Chondrocyte (in vitro differentiated cells): ENCODE results near the gene NXN. TPM values are rescaled to one million over a fixed set of nuclear protein-coding genes. Genes with fewer than 3 reads are reported as not detected.
"Not testable (repeated sequence)": the region's sequence is repeated elsewhere in the genome, so short reads cannot be mapped to it uniquely, and the experiment has no call there.

Experiments
- DNase-seq: peaks from one replicate; pipeline ENCODE4 v3.0.0; 2021; ENCODE audit warnings: mixed read lengths, low spot score
- H3K27ac Mint-ChIP-seq: one replicate; pipeline ENCODE4 v1.8.0; 2021; ENCODE audit warnings: mild to moderate bottlenecking, moderate library complexity, mixed read lengths; ENCODE audit not compliant: unreplicated experiment
- H3K27me3 Mint-ChIP-seq: 2 replicates; pipeline ENCODE4 v1.8.0; 2021; ENCODE audit warnings: low read depth, mixed read lengths
- H3K36me3 Mint-ChIP-seq: 2 replicates; pipeline ENCODE4 v1.8.0; 2021; ENCODE audit warnings: low read depth, mixed read lengths
- H3K4me1 Mint-ChIP-seq: 2 replicates; pipeline ENCODE4 v1.8.0; 2021; ENCODE audit warnings: low read depth, mild to moderate bottlenecking, mixed read lengths
- H3K4me3 Mint-ChIP-seq: one replicate; pipeline ENCODE4 v1.8.0; 2021; ENCODE audit warnings: mild to moderate bottlenecking, moderate library complexity, mixed read lengths; ENCODE audit not compliant: unreplicated experiment
- H3K9me3 Mint-ChIP-seq: 2 replicates; pipeline ENCODE4 v1.8.0; 2021; ENCODE audit warnings: low read depth, mixed read lengths
- total RNA-seq: library from RNA; stranded (reverse); gene quantifications from 3 replicates; pipeline ENCODE4 v1.2.1, GENCODE V29; 2021
- TF ChIP-seq, protein P1 (sequence below): fragments of 200-600 bp; sonication (generic); IDR thresholded peaks from 2 replicates; pipeline ENCODE4 v1.5.0; 2021; ENCODE audit warnings: antibody characterized with exemption, mild to moderate bottlenecking, moderate library complexity

NXN gene
- total RNA-seq, 1 donor from 2014 or later: 86.4 TPM

DNA sequence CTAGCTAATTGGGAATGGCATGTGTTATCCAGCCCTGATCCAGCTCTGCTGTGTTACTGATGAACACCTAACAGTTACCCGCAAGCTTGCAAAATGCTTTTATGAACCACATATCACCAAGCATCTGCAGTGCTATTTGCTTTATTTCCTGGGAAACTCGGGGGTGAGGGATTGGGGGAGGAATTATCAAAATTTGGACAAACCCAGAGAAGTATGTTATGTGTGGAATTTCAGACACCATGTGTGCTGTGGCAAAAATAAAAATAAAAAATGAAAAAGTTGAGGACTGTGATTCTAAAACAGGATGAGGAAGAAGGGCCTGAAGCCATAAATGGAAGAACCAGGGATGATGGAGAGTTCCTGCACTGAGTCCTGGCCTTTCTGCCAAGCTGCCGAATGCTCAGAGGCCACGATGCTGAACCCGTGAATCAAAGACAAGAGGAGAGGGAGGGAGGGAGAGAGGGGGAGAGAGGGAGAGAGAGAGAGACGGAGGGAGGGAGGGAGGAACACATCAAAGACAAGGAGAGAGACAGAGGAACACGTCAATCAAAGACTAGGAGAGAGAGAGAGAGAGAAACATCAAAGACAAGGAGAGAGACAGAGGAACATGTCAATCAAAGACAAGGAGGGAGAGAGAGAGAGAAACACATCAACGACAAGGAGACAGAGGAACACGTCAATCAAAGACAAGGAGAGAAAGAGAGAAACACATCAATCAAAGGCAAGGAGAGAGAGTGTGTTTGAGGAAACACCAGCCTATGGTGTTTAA is 107.6 kb downstream of the NXN start:
- TF ChIP-seq, protein P1, sequence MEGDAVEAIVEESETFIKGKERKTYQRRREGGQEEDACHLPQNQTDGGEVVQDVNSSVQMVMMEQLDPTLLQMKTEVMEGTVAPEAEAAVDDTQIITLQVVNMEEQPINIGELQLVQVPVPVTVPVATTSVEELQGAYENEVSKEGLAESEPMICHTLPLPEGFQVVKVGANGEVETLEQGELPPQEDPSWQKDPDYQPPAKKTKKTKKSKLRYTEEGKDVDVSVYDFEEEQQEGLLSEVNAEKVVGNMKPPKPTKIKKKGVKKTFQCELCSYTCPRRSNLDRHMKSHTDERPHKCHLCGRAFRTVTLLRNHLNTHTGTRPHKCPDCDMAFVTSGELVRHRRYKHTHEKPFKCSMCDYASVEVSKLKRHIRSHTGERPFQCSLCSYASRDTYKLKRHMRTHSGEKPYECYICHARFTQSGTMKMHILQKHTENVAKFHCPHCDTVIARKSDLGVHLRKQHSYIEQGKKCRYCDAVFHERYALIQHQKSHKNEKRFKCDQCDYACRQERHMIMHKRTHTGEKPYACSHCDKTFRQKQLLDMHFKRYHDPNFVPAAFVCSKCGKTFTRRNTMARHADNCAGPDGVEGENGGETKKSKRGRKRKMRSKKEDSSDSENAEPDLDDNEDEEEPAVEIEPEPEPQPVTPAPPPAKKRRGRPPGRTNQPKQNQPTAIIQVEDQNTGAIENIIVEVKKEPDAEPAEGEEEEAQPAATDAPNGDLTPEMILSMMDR: no peak
- Mint-ChIP-seq H3K36me3 (peaks cover 6% of the 10 kb centered on the region), H3K27ac (peak overlapping the region; percentile 96), H3K9me3 (peaks cover 7% of the 10 kb centered on the region), H3K4me1 (peaks cover 56% of the 10 kb centered on the region), H3K4me3 (peak overlapping the region; percentile 13), H3K27me3 (no peaks in the 10 kb centered on the region)
- no peak for DNase-seq

DNA sequence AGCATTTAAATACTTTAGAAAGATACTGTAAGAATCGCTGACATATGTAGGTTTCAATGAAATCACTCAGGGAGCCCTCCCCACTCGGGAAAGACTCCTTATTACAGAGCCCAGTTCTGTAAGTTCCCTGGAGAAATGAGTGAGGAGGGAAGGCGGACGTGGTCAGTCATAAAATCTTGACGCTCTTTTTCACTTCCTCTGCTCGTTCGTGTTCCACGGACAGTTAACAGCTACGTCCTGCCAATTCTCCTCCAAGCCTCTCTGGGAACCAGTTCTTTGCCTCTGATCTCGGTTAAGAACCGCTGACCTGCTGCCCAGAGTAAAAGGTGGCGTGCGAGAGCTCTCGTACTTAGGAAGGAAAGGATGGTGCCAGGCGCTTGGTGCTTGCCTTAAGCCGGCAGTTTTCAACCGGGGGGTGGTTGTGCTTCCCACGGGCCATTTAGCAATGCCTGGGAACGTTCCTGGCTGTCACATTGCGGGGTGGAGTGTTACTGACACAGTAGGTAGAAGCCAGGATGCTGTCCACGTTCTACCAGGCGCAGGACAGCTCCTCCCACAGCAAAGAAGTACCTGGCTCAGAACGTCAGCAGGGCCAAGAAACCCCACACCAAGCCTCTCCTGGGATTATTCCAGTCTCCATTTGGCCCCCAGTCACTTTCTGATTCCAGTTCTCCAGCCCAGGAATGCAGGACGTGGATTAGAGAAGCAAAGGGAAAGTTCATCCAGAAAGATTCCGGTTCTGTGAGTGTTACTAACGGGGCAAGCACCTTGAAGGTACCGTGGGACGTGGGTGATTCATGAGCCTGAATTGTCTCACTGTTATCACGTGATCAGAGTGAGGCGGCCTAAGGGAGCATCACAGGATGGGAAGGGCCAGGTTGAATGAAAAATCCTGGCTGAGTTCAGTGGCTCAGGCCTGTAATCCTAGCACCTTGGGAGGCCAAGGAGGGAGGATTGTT is 109.7 kb downstream of the NXN start:
- H3K4me3 Mint-ChIP-seq: peak overlapping the region; percentile 32
- H3K4me1 Mint-ChIP-seq: peaks cover 67% of the 10 kb centered on the region
- no peak for DNase-seq

DNA sequence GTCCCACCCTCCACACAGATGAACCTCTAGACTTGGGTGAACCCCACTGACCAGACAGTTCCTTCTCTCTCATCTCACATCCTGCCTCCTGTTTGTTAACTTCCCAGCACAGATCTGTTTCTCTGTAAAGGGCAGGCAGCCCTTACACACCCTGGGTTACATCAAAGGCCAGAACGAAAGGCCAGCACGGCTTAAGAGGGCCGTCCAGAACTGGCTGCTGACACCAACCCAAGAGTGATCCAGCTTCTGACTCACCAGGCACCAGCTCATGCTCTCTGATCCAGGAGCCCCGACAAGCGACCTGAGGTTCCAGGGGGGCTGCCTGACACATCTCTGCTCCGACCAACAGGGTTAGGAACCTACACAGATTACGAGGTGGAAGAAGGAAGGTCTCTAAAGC is 110.5 kb downstream of the NXN start:
- Mint-ChIP-seq H3K4me3 (peak overlapping the region; percentile 32), H3K27ac (peak overlapping the region; percentile 87), H3K36me3 (peaks cover 10% of the 10 kb centered on the region), H3K4me1 (peaks cover 74% of the 10 kb centered on the region), H3K9me3 (peaks cover 7% of the 10 kb centered on the region), H3K27me3 (no peaks in the 10 kb centered on the region)
- TF ChIP-seq, protein P1: no peak
- DNase-seq: no peak

More for the DNA sequence above, 109.7 kb downstream of the NXN start:
- peak overlapping the region; percentile 87 for H3K27ac Mint-ChIP-seq
- TF ChIP-seq, protein P1: no peak
- peaks cover 8% of the 10 kb centered on the region for H3K36me3 Mint-ChIP-seq
- H3K9me3 Mint-ChIP-seq: peaks cover 7% of the 10 kb centered on the region
- no peaks in the 10 kb centered on the region for H3K27me3 Mint-ChIP-seq

DNA sequence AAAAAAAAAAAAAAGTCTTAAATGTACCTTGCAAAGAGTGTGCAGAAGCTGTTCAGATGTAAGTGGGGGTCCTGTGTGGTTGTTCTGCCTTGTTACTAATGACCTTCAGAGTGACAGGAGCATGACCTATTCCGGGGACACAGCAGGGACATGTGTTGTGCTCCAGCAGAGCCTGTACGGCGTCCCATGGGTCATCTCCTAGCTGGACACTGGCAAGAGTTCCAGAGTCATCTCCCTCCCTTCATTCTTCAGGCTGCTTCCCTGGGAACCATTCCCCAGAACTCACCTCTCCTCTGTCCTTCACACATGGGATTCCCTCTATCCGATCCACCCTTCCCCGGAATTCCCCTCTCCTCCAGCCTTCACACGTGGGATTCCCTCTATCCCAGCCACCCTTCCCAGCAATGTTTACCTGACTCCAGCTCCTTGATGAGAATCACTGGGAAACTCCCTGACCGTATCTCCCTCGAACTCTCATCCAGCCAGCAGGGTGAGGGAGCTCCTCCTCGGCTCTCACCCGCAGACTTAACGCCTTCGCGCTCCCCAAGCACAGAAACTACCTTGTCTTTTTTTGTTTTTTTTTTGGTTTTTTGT is 111.6 kb downstream of the NXN start:
- Mint-ChIP-seq H3K9me3 (peaks cover 7% of the 10 kb centered on the region), H3K4me3 (no peak overlapping the region), H3K36me3 (peaks cover 10% of the 10 kb centered on the region), H3K27me3 (no peaks in the 10 kb centered on the region), H3K27ac (peak overlapping the region; percentile 87), H3K4me1 (peaks cover 77% of the 10 kb centered on the region)
- DNase-seq: no peak
- TF ChIP-seq, protein P1: no peak

DNA sequence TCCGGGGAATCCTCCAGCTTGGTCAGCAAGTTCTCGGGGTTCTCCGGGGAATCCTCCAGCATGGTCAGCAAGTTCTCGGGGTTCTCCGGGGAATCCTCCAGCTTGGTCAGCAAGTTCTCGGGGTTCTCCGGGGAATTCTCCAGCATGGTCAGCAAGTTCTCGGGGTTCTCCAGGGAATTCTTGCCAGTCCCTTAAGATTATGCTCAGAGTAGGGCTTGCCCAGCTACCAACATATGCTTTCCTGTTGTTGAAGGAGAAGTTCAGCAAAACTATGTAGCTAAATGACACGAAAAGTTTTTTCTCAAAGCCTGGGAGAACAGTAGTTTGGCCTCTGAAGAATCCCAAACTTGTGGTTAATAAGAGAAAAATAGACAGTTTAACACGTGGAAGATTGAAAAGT is 112.3 kb downstream of the NXN start:
- H3K36me3 Mint-ChIP-seq, H3K9me3 Mint-ChIP-seq, DNase-seq, H3K4me3 Mint-ChIP-seq, H3K27me3 Mint-ChIP-seq: not testable (repeated sequence)
- Mint-ChIP-seq H3K4me1 (peaks cover 74% of the 10 kb centered on the region), H3K27ac (peak overlapping the region; percentile 87)
